OCI-LY3 (cell line): ENCODE results near the gene LEUTX.

ENCODE experiments used
- CTCF ChIP-seq: fragments of 200-600, 300-600 bp; sonication (generic); IDR thresholded peaks from 2 replicates; pipeline ENCODE4 v1.5.1; 2014; ENCODE audit warnings: antibody characterized with exemption, low read length, low read depth
- EZH2phosphoT487 ChIP-seq: fragments of 200-600 bp; shearing (Covaris generic); IDR thresholded peaks from 2 replicates; pipeline ENCODE4 v1.6.1; 2018; ENCODE audit warnings: antibody characterized with exemption, mixed run types, low read depth

- TF ChIP-seq CTCF (no peak), EZH2phosphoT487 (no peak)
Observed at GRCh38 chr19:39733841-39734240, 44.8 kb upstream of the LEUTX start.
